GM20000 (cell line): Measurements from ENCODE around the gene RIN1.

Experiments
- DNase-seq: peaks from one replicate; pipeline ENCODE4 v3.0.0; 2012; ENCODE audit warnings: low spot score
- CTCF ChIP-seq: IDR thresholded peaks from 2 replicates; pipeline ENCODE4 v1.5.1; 2012; ENCODE audit warnings: mild to moderate bottlenecking, control low read depth; ENCODE audit errors: extremely low read depth, missing control alignments

RIN1 gene

GRCh38 chr11:66329165-66329673, 7.0 kb downstream of the RIN1 start:
- no peak for TF ChIP-seq CTCF
- DNase-seq: no peak

GRCh38 chr11:66328302-66329144, 7.7 kb downstream of the RIN1 start:
- DNase-seq: peak; percentile 89
- TF ChIP-seq CTCF: peak; percentile 82

GRCh38 chr11:66328031-66328301, 8.3 kb downstream of the RIN1 start:
- no peak for TF ChIP-seq CTCF
- no peak for DNase-seq

GRCh38 chr11:66327171-66328030, 8.8 kb downstream of the RIN1 start:
- no peak for DNase-seq
- TF ChIP-seq CTCF: no peak

- no peak for TF ChIP-seq CTCF
- DNase-seq: no peak
Measured at GRCh38 chr11:66326261-66327111, 9.7 kb downstream of the RIN1 start.

- TF ChIP-seq CTCF: no peak
- no peak for DNase-seq
Measured at GRCh38 chr11:66325263-66325671, 11.0 kb downstream of the RIN1 start.
